Activated CD4-positive, alpha-beta T cell treated with anti-CD3 and anti-CD28 coated beads, Interleukin-2, Interleukin-4, amounts not matched to agents 100 ng/mL and 50 ng/mL, durations not matched to agents 16 hours and 8 hours (primary cell): Measurements from ENCODE around the gene RNF144A.
"Not testable (repeated sequence)": the region's sequence is repeated elsewhere in the genome, so short reads cannot be mapped to it uniquely, and the experiment has no call there.

Experiments used
- DNase-seq: peaks from one replicate; pipeline ENCODE4 v3.0.0-alpha.2; 2020; ENCODE audit warnings: low spot score

The RNF144A gene

GRCh38 chr2:6929196-6929819 is 12.1 kb downstream of the RNF144A start:
- no peak for DNase-seq

- DNase-seq: no peak
Measured at GRCh38 chr2:6930923-6931647, 13.9 kb downstream of the RNF144A start.

- no peak for DNase-seq
Measured at GRCh38 chr2:6931753-6932152, 14.5 kb downstream of the RNF144A start.

- no peak for DNase-seq
Measured at GRCh38 chr2:6932206-6932605, 15.0 kb downstream of the RNF144A start.

GRCh38 chr2:6932828-6933227 is 15.6 kb downstream of the RNF144A start:
- DNase-seq: no peak

- no peak for DNase-seq
Measured at GRCh38 chr2:6933911-6934310, 16.7 kb downstream of the RNF144A start.

GRCh38 chr2:6934345-6934744 is 17.1 kb downstream of the RNF144A start:
- no peak for DNase-seq

GRCh38 chr2:6934758-6935651 is 17.8 kb downstream of the RNF144A start:
- DNase-seq: no peak

GRCh38 chr2:6935652-6936020 is 18.4 kb downstream of the RNF144A start:
- not testable (repeated sequence) for DNase-seq

- no peak for DNase-seq
Measured at GRCh38 chr2:6937157-6937556, 19.9 kb downstream of the RNF144A start.

GRCh38 chr2:6937582-6937981 is 20.4 kb downstream of the RNF144A start:
- DNase-seq: no peak

- no peak for DNase-seq
Measured at GRCh38 chr2:6939071-6939470, 21.9 kb downstream of the RNF144A start.

GRCh38 chr2:6940820-6941219 is 23.6 kb downstream of the RNF144A start:
- no peak for DNase-seq

- DNase-seq: no peak
Measured at GRCh38 chr2:6941299-6942046, 24.3 kb downstream of the RNF144A start.

GRCh38 chr2:6942848-6943247 is 25.6 kb downstream of the RNF144A start:
- no peak for DNase-seq

GRCh38 chr2:6943523-6943922 is 26.3 kb downstream of the RNF144A start:
- no peak for DNase-seq

- no peak for DNase-seq
Measured at GRCh38 chr2:6943971-6944370, 26.8 kb downstream of the RNF144A start.

- no peak for DNase-seq
Measured at GRCh38 chr2:6944555-6944954, 27.3 kb downstream of the RNF144A start.

- no peak for DNase-seq
Measured at GRCh38 chr2:6945087-6945813, 28.0 kb downstream of the RNF144A start.

GRCh38 chr2:6945821-6946220 is 28.6 kb downstream of the RNF144A start:
- no peak for DNase-seq

GRCh38 chr2:6946722-6947121 is 29.5 kb downstream of the RNF144A start:
- DNase-seq: peak; percentile 47
